ENCODE results near the gene CORO2A. TPM values are rescaled to one million over a fixed set of nuclear protein-coding genes. Genes with fewer than 3 reads are reported as not detected.

Gene CORO2A
- total and polyA plus RNA-seq, 2 of the 4 experiments (the other 2 are of a cell fraction), result 1.9 to 2.2 TPM

- TF ChIP-seq FOS (IDR thresholded peaks at IDR 0.05; ENCODE audit: low read depth, low read length), result no peak
Observed at GRCh38 chr9:98228392-98229089, 36.1 kb upstream of the CORO2A start (continued).

- Histone ChIP-seq H4K5ac (ENCODE audit: low read depth, low read length) (0 out of 2 replicates have a peak overlapping the region, but pooled peaks have one; percentile 8), H3K18ac (ENCODE audit: low read depth, low read length) (no peak overlapping the region), H2AK5ac (ENCODE audit: low read depth, low read length) (no peak overlapping the region; the same call in 1 of the 2 replicates), H3K79me1 (ENCODE audit: low read depth in 1 of 2, low read length in 2 of 2) (peaks cover 21 to 59% of the 10 kb centered on the region in 2 experiments), H3K4me1 (ENCODE audit: control insufficient read depth, insufficient read depth, low read length) (peaks cover 40% of the 10 kb centered on the region), H2AK9ac (replicated peaks; ENCODE audit: low read depth, low read length, poor library complexity) (no peak overlapping the region), H2BK15ac (ENCODE audit: low read depth, low read length) (no peak overlapping the region), H3K9me1 (ENCODE audit: insufficient read depth, low read length) (peaks cover 27% of the 10 kb centered on the region), H2BK120ac (ENCODE audit: low read depth, low read length) (peak overlapping the region; percentile 59; the same call in 1 of the 2 replicates), H2AFZ (replicated peaks; ENCODE audit: low read length, poor library complexity) (no peak overlapping the region), H3K27ac (ENCODE audit: insufficient read depth, low read length) (0 out of 2 replicates have a peak overlapping the region, but pooled peaks have one; percentile 2), H2BK20ac (ENCODE audit: low read depth, low read length) (0 out of 2 replicates have a peak overlapping the region, but pooled peaks have one; percentile 14), H3K9ac (ENCODE audit: low read depth, low read length) (no peak overlapping the region), H4K91ac (ENCODE audit: insufficient read depth, low read depth, low read length) (peak overlapping the region; percentile 24; the same call in 1 of the 2 replicates), H3K4me3 (ENCODE audit: insufficient read depth, low read depth, low read length) (no peak overlapping the region), H2BK5ac (ENCODE audit: low read depth, low read length, poor library complexity, severe bottlenecking) (peak overlapping the region; percentile 2), H3K23ac (ENCODE audit: low read depth, low read length) (no peak overlapping the region), H3K36me3 (ENCODE audit: control insufficient read depth, insufficient read depth, low read length) (peaks cover 13% of the 10 kb centered on the region), H3K56ac (ENCODE audit: extremely low read depth, insufficient read depth, low read length) (no peak overlapping the region), H4K20me1 (ENCODE audit: insufficient read depth, low read length) (no peaks in the 10 kb centered on the region), H3K9me3 (ENCODE audit: control insufficient read depth, insufficient read depth, low read length) (no peaks in the 10 kb centered on the region), H3K4ac (ENCODE audit: low read depth, low read length) (peak overlapping the region; percentile 65), H3K4me2 (ENCODE audit: low read depth, low read length) (no peak overlapping the region), H3K27me3 (ENCODE audit: control insufficient read depth, insufficient read depth, low read length) (no peaks in the 10 kb centered on the region), H3K14ac (replicated peaks; ENCODE audit: low read depth, low read length) (no peak overlapping the region), H4K8ac (ENCODE audit: low read depth in 2 of 2, low read length in 2 of 2) (no peak overlapping the region; a peak in 1 of 4 replicates)
- DNase-seq (no peak), ATAC-seq (ENCODE audit: low read depth) (no peak)
- 100% methylated on average over 2 of the region's 7 CpGs; no CpG with 5 or more reads in 1 of the 2 experiments for WGBS, 2 experiments (ENCODE audit: extremely low coverage in 2 of 2, insufficient read length in 1 of 2)
- TF ChIP-seq SMC3 (IDR thresholded peaks at IDR 0.05; ENCODE audit: low read depth, low read length) (no peak), NFE2L2 (IDR thresholded peaks at IDR 0.05; ENCODE audit: low read depth, low read length) (no peak), RFX5 (IDR thresholded peaks at IDR 0.05; ENCODE audit: low read depth, low read length) (no peak), MAZ (IDR thresholded peaks at IDR 0.05; ENCODE audit: borderline replicate concordance, low read depth, low read length) (no peak)
- intact Hi-C loops (cut with micrococcal nuclease), result no loop called here
- dilution Hi-C loops (cut with HindIII; ENCODE audit: low sequenced_read_pairs, unreplicated experiment), result no loop called here
- ChIA-PET POLR2A (ENCODE audit: unreplicated experiment) (no interaction called here), CTCF (interaction anchor here (0.6 to 1.1 kb wide), 2 partner anchors 12 to 350 kb away, joined by 3 to 4 read pairs; no protein-coding TSS in a partner anchor)
- in situ Hi-C loops (cut with MboI; ENCODE audit: low sequenced_read_pairs), result no loop called here
- no TSS peak for BruUV-seq (replicated peaks)
Observed at GRCh38 chr9:98227883-98228282, 35.4 kb upstream of the CORO2A start.

Data from IMR-90 (cell line).